ENCODE measurements around the gene TTC8.
"Not testable (repeated sequence)": the region's sequence is repeated elsewhere in the genome, so short reads cannot be mapped to it uniquely, and the experiment has no call there.

The TTC8 gene

GRCh38 chr14:88824314-88825077, at the start of gene TTC8:
TTC8 (plus strand) TSS chr14:88824651; CDS start chr14:88824708, 57 bp downstream.
- DNase-seq (ENCODE audit: low read depth) = peak; percentile 90

GRCh38 chr14:88775532-88775931, 48.9 kb upstream of the TTC8 start:
- no peak for DNase-seq (ENCODE audit: low read depth)

- no peak for DNase-seq (ENCODE audit: low read depth)
Observed at GRCh38 chr14:88785911-88786310, 38.5 kb upstream of the TTC8 start.

GRCh38 chr14:88786715-88787114, 37.7 kb upstream of the TTC8 start:
- DNase-seq (ENCODE audit: low read depth) = no peak

- not testable (repeated sequence) for DNase-seq (ENCODE audit: low read depth)
Observed at GRCh38 chr14:88789573-88789972, 34.9 kb upstream of the TTC8 start.

GRCh38 chr14:88790501-88791251, 33.8 kb upstream of the TTC8 start:
- DNase-seq (ENCODE audit: low read depth) = no peak

- DNase-seq (ENCODE audit: low read depth) = no peak
Observed at GRCh38 chr14:88791252-88791621, 33.2 kb upstream of the TTC8 start.

- no peak for DNase-seq (ENCODE audit: low read depth)
Observed at GRCh38 chr14:88791629-88792472, 32.6 kb upstream of the TTC8 start.

GRCh38 chr14:88792473-88793258, 31.8 kb upstream of the TTC8 start, which contains the start of gene EML5:
EML5 (minus strand) TSS chr14:88792953; CDS start chr14:88792503, 450 bp downstream.
- DNase-seq (ENCODE audit: low read depth) = peak; percentile 53

- no peak for DNase-seq (ENCODE audit: low read depth)
Observed at GRCh38 chr14:88793259-88793625, 31.2 kb upstream of the TTC8 start.

- no peak for DNase-seq (ENCODE audit: low read depth)
Observed at GRCh38 chr14:88798156-88798555, 26.3 kb upstream of the TTC8 start.

GRCh38 chr14:88799522-88799921, 24.9 kb upstream of the TTC8 start:
- no peak for DNase-seq (ENCODE audit: low read depth)

- no peak for DNase-seq (ENCODE audit: low read depth)
Observed at GRCh38 chr14:88802596-88802995, 21.9 kb upstream of the TTC8 start.

GRCh38 chr14:88804035-88804434, 20.4 kb upstream of the TTC8 start:
- no peak for DNase-seq (ENCODE audit: low read depth)

GRCh38 chr14:88804477-88804876, 20.0 kb upstream of the TTC8 start:
- no peak for DNase-seq (ENCODE audit: low read depth)

- no peak for DNase-seq (ENCODE audit: low read depth)
Observed at GRCh38 chr14:88808359-88808758, 16.1 kb upstream of the TTC8 start.

GRCh38 chr14:88815980-88816379, 8.5 kb upstream of the TTC8 start:
- no peak for DNase-seq (ENCODE audit: low read depth)

- no peak for DNase-seq (ENCODE audit: low read depth)
Observed at GRCh38 chr14:88818018-88818417, 6.4 kb upstream of the TTC8 start.

GRCh38 chr14:88819674-88820073, 4.8 kb upstream of the TTC8 start:
- not testable (repeated sequence) for DNase-seq (ENCODE audit: low read depth)

GRCh38 chr14:88821378-88821777, 3.1 kb upstream of the TTC8 start:
- no peak for DNase-seq (ENCODE audit: low read depth)

GRCh38 chr14:88821888-88822287, 2.6 kb upstream of the TTC8 start:
- DNase-seq (ENCODE audit: low read depth) = no peak

GRCh38 chr14:88823968-88824313, 510 bp upstream of the TTC8 start:
- DNase-seq (ENCODE audit: low read depth) = no peak

All from fibroblast of gingiva (primary cell).